HEK293T (cell line): ENCODE results near the gene GBA3.

ENCODE experiments used
- ARNT ChIP-seq: fragments of 450-650 bp; IDR thresholded peaks from 2 replicates; pipeline ENCODE4 v1.6.1; 2017; ENCODE audit warnings: mild to moderate bottlenecking
- BHLHE40 ChIP-seq: fragments of 450-650 bp; IDR thresholded peaks from 2 replicates; pipeline ENCODE4 v1.6.1; 2016; ENCODE audit warnings: mild to moderate bottlenecking, moderate library complexity, borderline replicate concordance
- FOXA1 ChIP-seq: fragments of 450-650 bp; IDR thresholded peaks from 2 replicates; pipeline ENCODE4 v1.6.1; 2016; ENCODE audit warnings: mild to moderate bottlenecking
- FOXK2 ChIP-seq: fragments of 450-650 bp; IDR thresholded peaks from 2 replicates; pipeline ENCODE4 v1.6.1; 2016; ENCODE audit warnings: mild to moderate bottlenecking
- FOXM1 ChIP-seq: fragments of 450-650 bp; IDR thresholded peaks from 2 replicates; pipeline ENCODE4 v1.6.1; 2017; ENCODE audit warnings: mild to moderate bottlenecking, borderline replicate concordance
- HDGF ChIP-seq: fragments of 450-650 bp; IDR thresholded peaks from 2 replicates; pipeline ENCODE4 v1.6.1; 2017; ENCODE audit warnings: antibody characterized with exemption, borderline replicate concordance
- NFRKB ChIP-seq: fragments of 450-650 bp; IDR thresholded peaks from 2 replicates; pipeline ENCODE4 v1.6.1; 2016; ENCODE audit warnings: mild to moderate bottlenecking, moderate library complexity
- SP1 ChIP-seq: fragments of 450-650 bp; IDR thresholded peaks from 2 replicates; pipeline ENCODE4 v1.6.1; 2017
- TARDBP ChIP-seq: fragments of 450-650 bp; IDR thresholded peaks from 2 replicates; pipeline ENCODE4 v1.6.1; 2016
- ZNF384 ChIP-seq: fragments of 450-650 bp; IDR thresholded peaks from 2 replicates; pipeline ENCODE4 v1.6.1; 2016
- TF ChIP-seq, protein P1 (sequence below): fragments of 450-650 bp; IDR thresholded peaks from 2 replicates; pipeline ENCODE4 v1.6.1; 2016

DNA sequence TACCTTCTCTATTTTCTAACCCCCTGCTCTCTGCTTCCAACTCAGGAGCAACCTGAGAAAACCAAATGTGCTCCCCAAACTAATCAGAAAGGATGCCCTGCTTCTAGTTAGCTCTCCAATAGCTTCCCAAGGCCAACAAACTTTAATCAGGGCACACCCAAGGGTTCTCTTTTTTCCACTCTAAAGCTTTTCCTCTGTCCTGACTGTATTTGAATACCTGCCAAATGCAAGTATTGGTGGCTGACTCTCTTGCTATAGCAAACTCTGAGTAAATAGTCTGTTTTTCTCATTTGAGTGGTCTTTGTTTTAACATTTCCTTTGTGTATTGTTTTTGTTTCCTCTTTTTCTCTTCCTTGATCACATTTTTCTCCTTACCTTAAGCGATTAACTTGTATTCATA lies 52.5 kb downstream of the GBA3 start:
- TF ChIP-seq BHLHE40 (no peak), FOXM1 (no peak), FOXA1 (no peak), NFRKB (no peak), FOXK2 (no peak), TARDBP (no peak), ZNF384 (no peak), HDGF (no peak), SP1 (no peak), ARNT (no peak)
- TF ChIP-seq, protein P1, sequence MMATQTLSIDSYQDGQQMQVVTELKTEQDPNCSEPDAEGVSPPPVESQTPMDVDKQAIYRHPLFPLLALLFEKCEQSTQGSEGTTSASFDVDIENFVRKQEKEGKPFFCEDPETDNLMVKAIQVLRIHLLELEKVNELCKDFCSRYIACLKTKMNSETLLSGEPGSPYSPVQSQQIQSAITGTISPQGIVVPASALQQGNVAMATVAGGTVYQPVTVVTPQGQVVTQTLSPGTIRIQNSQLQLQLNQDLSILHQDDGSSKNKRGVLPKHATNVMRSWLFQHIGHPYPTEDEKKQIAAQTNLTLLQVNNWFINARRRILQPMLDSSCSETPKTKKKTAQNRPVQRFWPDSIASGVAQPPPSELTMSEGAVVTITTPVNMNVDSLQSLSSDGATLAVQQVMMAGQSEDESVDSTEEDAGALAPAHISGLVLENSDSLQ: no peak
